Sigmoid colon (tissue), 7 donors: ENCODE data around the gene CD80. TPM values are rescaled to one million over a fixed set of nuclear protein-coding genes. Genes with fewer than 3 reads are reported as not detected.
A peak's percentile ranks its signal among the peaks of the same experiment; 100 is the strongest.

Experiments used
- DNase-seq: peaks from one replicate; pipeline ENCODE4 v3.0.0-alpha.2; 2019
- H3K27ac ChIP-seq, 4 donors: fragments of 200-600 bp; sonication (generic); one replicate each; pipeline ENCODE4 v1.5.1; 2016 to 2019; ENCODE audit warnings: mild to moderate bottlenecking in 1 of 4
- H3K27me3 ChIP-seq, 3 donors: fragments of 200-600 bp; sonication (generic); one replicate each; pipeline ENCODE4 v1.5.1; 2019; ENCODE audit warnings: mild to moderate bottlenecking in 1 of 3
- H3K36me3 ChIP-seq, 4 donors: fragments of 200-600 bp; sonication (generic); one replicate each; pipeline ENCODE4 v1.5.1; 2016 to 2019
- H3K4me1 ChIP-seq, 4 donors: fragments of 200-600 bp; sonication (generic); one replicate each; pipeline ENCODE4 v1.5.1; 2017 to 2019
- H3K4me3 ChIP-seq, 4 donors: fragments of 200-600 bp; sonication (generic); one replicate each; pipeline ENCODE4 v1.5.1; 2017 to 2019; ENCODE audit warnings: mild to moderate bottlenecking in 2 of 4, moderate library complexity in 1 of 4
- H3K9me3 ChIP-seq, 4 donors: fragments of 200-600 bp in 3 of 4; sonication (generic) in 3 of 4; one replicate each; pipeline versions ENCODE4 v1.5.1 to v1.6.1; 2013 to 2019
- CTCF ChIP-seq, 4 experiments: fragments of 450-650 bp in 3 of 4; fragments of 200-600 bp in 1 of 4; IDR thresholded peaks; one replicate each; pipeline ENCODE4 v1.5.1; 2016 to 2019; ENCODE audit warnings: antibody characterized with exemption in 4 of 4, mild to moderate bottlenecking in 3 of 4, moderate library complexity in 2 of 4
- EP300 ChIP-seq, 4 donors: sonication (generic); formaldehyde crosslinking; IDR thresholded peaks; one replicate each; pipeline ENCODE4 v1.6.1; 2017; ENCODE audit warnings: antibody characterized with exemption in 4 of 4
- POLR2A ChIP-seq, 2 donors: fragments of 450-650 bp; IDR thresholded peaks; one replicate each; pipeline ENCODE4 v1.6.1; 2016; ENCODE audit warnings: antibody characterized with exemption in 2 of 2, mild to moderate bottlenecking in 2 of 2, moderate library complexity in 2 of 2
- POLR2AphosphoS5 ChIP-seq, 4 donors: sonication (generic); formaldehyde crosslinking; IDR thresholded peaks; one replicate each; pipeline ENCODE4 v1.6.1; 2017; ENCODE audit warnings: antibody characterized with exemption in 4 of 4
- WGBS, 2 donors: extraction: QIAGEN DNeasy Blood & Tissue Kit; methylation state at CpG; one replicate each; pipeline ENCODE4 v1.1.7; 2013; 5-methylcytosine and 5-hydroxymethylcytosine counted together
- intact Hi-C: fragments of 100-400 bp; cut with DNase I; formaldehyde crosslinking; loops from one replicate; pipeline ENCODE4 v1.15.1; 2023
- polyA plus RNA-seq, 3 donors: library from polyadenylated mRNA; stranded (reverse); fragments of 200-250 nt; gene quantifications; one replicate each; pipeline ENCODE4 v1.2.3, GENCODE V29; 2013
- total RNA-seq, 4 donors: library from RNA; depleted of rRNA; stranded (reverse); fragments of >200 nt; gene quantifications; one replicate each; pipeline ENCODE4 v1.1.0, GENCODE V29; 2016
- donor health status: healthy with polysubstance abuse.
- donor health status: Bipolar disorder and iron deficiency.
- donor health status: healthy.

CD80 gene
- total and polyA plus RNA-seq, 7 donors = 0.27 to 2.2 (median 1.6) TPM; not detected in 3

- no peaks in the 10 kb centered on the region for H3K9me3 ChIP-seq
- DNase-seq = no peak
- intact Hi-C loops = no loop called here
- H3K27me3 ChIP-seq = no peaks in the 10 kb centered on the region
- peak overlapping the region in 2 of 4 donors; percentile 23 to 48 for H3K27ac ChIP-seq
- peak overlapping the region in 1 of 4 donors; percentile 72 for H3K4me3 ChIP-seq
- peaks cover 0 to 43% (median 30%) of the 10 kb centered on the region in 4 donors for H3K4me1 ChIP-seq
- H3K36me3 ChIP-seq = peaks cover 0 to 28% (median 2%) of the 10 kb centered on the region in 4 donors
- TF ChIP-seq CTCF (IDR thresholded peaks at IDR 0.05) (no peak), POLR2AphosphoS5 (IDR thresholded peaks at IDR 0.05) (no peak), EP300 (IDR thresholded peaks at IDR 0.05) (no peak), POLR2A (IDR thresholded peaks at IDR 0.05) (no peak)
- 81 to 87% methylated on average over 4 of the region's 4 CpGs for WGBS, 2 donors
Measured at GRCh38 chr3:119500265-119500664, 59.1 kb downstream of the CD80 start.

GRCh38 chr3:119498186-119499011, 61.0 kb downstream of the CD80 start, which contains the start of gene TIMMDC1:
Gene TIMMDC1 (plus strand): TSS chr3:119498547. CDS start chr3:119498734, 187 bp downstream.
- Histone ChIP-seq H3K27ac (peak within 1 kb of the TSS; percentile 90 to 94 (median 92)), H3K4me1 (peaks cover 0 to 43% (median 30%) of the 10 kb centered on the region in 4 donors), H3K4me3 (peak within 1 kb of the TSS; percentile 70 to 79 (median 72)), H3K27me3 (no peaks in the 10 kb centered on the region), H3K36me3 (peaks cover 0 to 10% (median 0%) of the 10 kb centered on the region in 4 donors), H3K9me3 (no peaks in the 10 kb centered on the region)
- 1% methylated on average over 58 of the region's 58 CpGs for WGBS, 2 donors
- intact Hi-C loops = loop anchor here (1.0 kb wide), 2 partner anchors 35 to 179 kb away; partner anchors contain the start of genes COX17 and TMEM39A
- TF ChIP-seq POLR2AphosphoS5 (IDR thresholded peaks at IDR 0.05) = peak; percentile 93 to 97 (median 94)
- TF ChIP-seq EP300 (IDR thresholded peaks at IDR 0.05) = peak in 1 of 4 donors; percentile 42
- no peak for TF ChIP-seq CTCF (IDR thresholded peaks at IDR 0.05)
- TF ChIP-seq POLR2A (IDR thresholded peaks at IDR 0.05) = peak; percentile 81 to 89
- peak; percentile 98 for DNase-seq

- Histone ChIP-seq H3K27ac (peak overlapping the region; percentile 90 to 94 (median 92)), H3K9me3 (no peaks in the 10 kb centered on the region), H3K36me3 (peaks cover 0 to 6% (median 0%) of the 10 kb centered on the region in 4 donors), H3K4me1 (peaks cover 0 to 43% (median 30%) of the 10 kb centered on the region in 4 donors), H3K4me3 (peak overlapping the region; percentile 70 to 79 (median 72)), H3K27me3 (no peaks in the 10 kb centered on the region)
- no peak for TF ChIP-seq POLR2A (IDR thresholded peaks at IDR 0.05)
- TF ChIP-seq EP300 (IDR thresholded peaks at IDR 0.05) = no peak
- no peak for TF ChIP-seq POLR2AphosphoS5 (IDR thresholded peaks at IDR 0.05)
- TF ChIP-seq CTCF (IDR thresholded peaks at IDR 0.05) = no peak
- WGBS, 2 donors = 1 to 9% methylated on average over 8 of the region's 8 CpGs
- no peak for DNase-seq
- intact Hi-C loops = loop anchor here (1.0 to 2.0 kb wide), 3 partner anchors 29 to 179 kb away; partner anchors contain the start of genes COX17, POGLUT1 and TMEM39A
Measured at GRCh38 chr3:119497820-119498185, 61.6 kb downstream of the CD80 start.

GRCh38 chr3:119494597-119494996, 64.8 kb downstream of the CD80 start:
- Histone ChIP-seq H3K27me3 (no peaks in the 10 kb centered on the region), H3K27ac (no peak overlapping the region), H3K9me3 (no peaks in the 10 kb centered on the region), H3K4me3 (no peak overlapping the region), H3K4me1 (peaks cover 0 to 16% (median 9%) of the 10 kb centered on the region in 4 donors), H3K36me3 (peaks cover 0 to 18% (median 2%) of the 10 kb centered on the region in 4 donors)
- WGBS, 2 donors = 92% methylated on average over 2 of the region's 2 CpGs
- no peak for DNase-seq
- TF ChIP-seq EP300 (IDR thresholded peaks at IDR 0.05) (no peak), POLR2AphosphoS5 (IDR thresholded peaks at IDR 0.05) (no peak), POLR2A (IDR thresholded peaks at IDR 0.05) (no peak), CTCF (IDR thresholded peaks at IDR 0.05) (no peak)
- intact Hi-C loops = no loop called here
